ENCODE results near the gene CHN1.
A peak's percentile ranks its signal among the peaks of the same experiment; 100 is the strongest.

Gene CHN1

GRCh38 chr2:174763780-174764179, 241.4 kb downstream of the CHN1 start:
- Histone ChIP-seq H3K27me3 (replicated peaks) (no peaks in the 10 kb centered on the region), H3K36me3 (replicated peaks) (no peaks in the 10 kb centered on the region), H3K4me3 (ENCODE audit: low read depth, low read length) (no peak overlapping the region), H3K27ac (peak overlapping the region; percentile 49)
- TF ChIP-seq, protein P1, sequence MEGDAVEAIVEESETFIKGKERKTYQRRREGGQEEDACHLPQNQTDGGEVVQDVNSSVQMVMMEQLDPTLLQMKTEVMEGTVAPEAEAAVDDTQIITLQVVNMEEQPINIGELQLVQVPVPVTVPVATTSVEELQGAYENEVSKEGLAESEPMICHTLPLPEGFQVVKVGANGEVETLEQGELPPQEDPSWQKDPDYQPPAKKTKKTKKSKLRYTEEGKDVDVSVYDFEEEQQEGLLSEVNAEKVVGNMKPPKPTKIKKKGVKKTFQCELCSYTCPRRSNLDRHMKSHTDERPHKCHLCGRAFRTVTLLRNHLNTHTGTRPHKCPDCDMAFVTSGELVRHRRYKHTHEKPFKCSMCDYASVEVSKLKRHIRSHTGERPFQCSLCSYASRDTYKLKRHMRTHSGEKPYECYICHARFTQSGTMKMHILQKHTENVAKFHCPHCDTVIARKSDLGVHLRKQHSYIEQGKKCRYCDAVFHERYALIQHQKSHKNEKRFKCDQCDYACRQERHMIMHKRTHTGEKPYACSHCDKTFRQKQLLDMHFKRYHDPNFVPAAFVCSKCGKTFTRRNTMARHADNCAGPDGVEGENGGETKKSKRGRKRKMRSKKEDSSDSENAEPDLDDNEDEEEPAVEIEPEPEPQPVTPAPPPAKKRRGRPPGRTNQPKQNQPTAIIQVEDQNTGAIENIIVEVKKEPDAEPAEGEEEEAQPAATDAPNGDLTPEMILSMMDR (IDR thresholded peaks at IDR 0.05; ENCODE audit: low read depth, low read length, missing control alignments): no peak
- in situ Hi-C loops (cut with HindIII; ENCODE audit: low pct_ligation_motif_present, low sequenced_read_pairs): no loop called here
- no peak for DNase-seq

- no peaks in the 10 kb centered on the region for H3K27me3 ChIP-seq (replicated peaks)
- H3K4me3 ChIP-seq (ENCODE audit: low read depth, low read length): no peak overlapping the region
- TF ChIP-seq, protein P1 (IDR thresholded peaks at IDR 0.05; ENCODE audit: low read depth, low read length, missing control alignments): no peak
- H3K36me3 ChIP-seq (replicated peaks): no peaks in the 10 kb centered on the region
- peak overlapping the region; percentile 49 for H3K27ac ChIP-seq
- in situ Hi-C loops (cut with HindIII; ENCODE audit: low pct_ligation_motif_present, low sequenced_read_pairs): no loop called here
- DNase-seq: no peak
Measured at GRCh38 chr2:174762464-174762863, 242.7 kb downstream of the CHN1 start.

- H3K36me3 ChIP-seq (replicated peaks): no peaks in the 10 kb centered on the region
- peak overlapping the region; percentile 49 for H3K27ac ChIP-seq
- in situ Hi-C loops (cut with HindIII; ENCODE audit: low pct_ligation_motif_present, low sequenced_read_pairs): no loop called here
- TF ChIP-seq, protein P1 (IDR thresholded peaks at IDR 0.05; ENCODE audit: low read depth, low read length, missing control alignments): no peak
- DNase-seq: peak; percentile 55
- no peaks in the 10 kb centered on the region for H3K27me3 ChIP-seq (replicated peaks)
- H3K4me3 ChIP-seq (ENCODE audit: low read depth, low read length): no peak overlapping the region
Measured at GRCh38 chr2:174761837-174762236, 243.3 kb downstream of the CHN1 start.

DNA sequence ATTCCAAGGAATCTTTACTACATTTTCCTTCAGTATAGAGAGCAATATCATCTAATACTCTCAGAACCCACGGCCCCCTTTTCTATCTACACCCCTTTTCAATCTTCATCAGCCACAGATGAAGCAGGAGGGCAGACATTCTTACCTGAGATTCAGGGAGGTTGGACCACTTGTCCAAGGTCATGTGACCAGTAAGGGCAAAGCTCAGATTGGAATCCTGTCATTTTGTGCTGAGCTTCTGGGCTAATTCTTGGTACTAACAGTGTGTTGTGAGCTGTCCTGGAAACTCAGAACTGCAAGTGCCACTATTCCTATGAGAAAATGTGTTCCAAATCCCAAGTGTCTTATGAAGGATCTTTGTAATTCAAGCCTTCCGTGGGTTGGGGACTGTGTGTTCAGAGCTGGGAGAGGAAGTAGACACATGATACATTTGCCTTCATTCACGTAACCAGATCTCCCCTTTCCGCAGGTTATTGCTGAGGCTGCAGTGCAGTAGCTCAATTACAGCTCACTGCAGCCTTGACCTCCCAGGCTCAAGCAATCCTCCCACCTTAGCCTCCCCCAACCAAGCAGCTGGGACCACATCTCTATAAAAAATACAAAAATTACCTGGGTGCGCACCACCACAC, 244.2 kb downstream of the CHN1 start:
- Histone ChIP-seq H3K4me3 (ENCODE audit: low read depth, low read length) (no peak overlapping the region), H3K36me3 (replicated peaks) (no peaks in the 10 kb centered on the region), H3K27ac (no peak overlapping the region), H3K27me3 (replicated peaks) (no peaks in the 10 kb centered on the region)
- TF ChIP-seq, protein P1 (IDR thresholded peaks at IDR 0.05; ENCODE audit: low read depth, low read length, missing control alignments): no peak
- in situ Hi-C loops (cut with HindIII; ENCODE audit: low pct_ligation_motif_present, low sequenced_read_pairs): no loop called here
- DNase-seq: no peak

- H3K27me3 ChIP-seq (replicated peaks): no peaks in the 10 kb centered on the region
- TF ChIP-seq, protein P1 (IDR thresholded peaks at IDR 0.05; ENCODE audit: low read depth, low read length, missing control alignments): no peak
- no peak for DNase-seq
- in situ Hi-C loops (cut with HindIII; ENCODE audit: low pct_ligation_motif_present, low sequenced_read_pairs): no loop called here
- no peaks in the 10 kb centered on the region for H3K36me3 ChIP-seq (replicated peaks)
- no peak overlapping the region for H3K27ac ChIP-seq
- H3K4me3 ChIP-seq (ENCODE audit: low read depth, low read length): no peak overlapping the region
Measured at GRCh38 chr2:174759381-174760065, 245.7 kb downstream of the CHN1 start.

Measured in brain microvascular endothelial cell (primary cell).